C4-2B (cell line): ENCODE results near the gene ACAD10.

ENCODE experiments used
- H3K27ac ChIP-seq: fragments of 450-650 bp; 2 replicates; pipeline ENCODE4 v1.5.1; 2017
- CTCF ChIP-seq: fragments of 450-650 bp; conservative IDR thresholded peaks from 2 replicates; pipeline ENCODE4 v1.5.1; 2017; ENCODE audit warnings: mild to moderate bottlenecking
- ZFX ChIP-seq: fragments of 450-650 bp; IDR thresholded peaks from 2 replicates; pipeline ENCODE4 v1.6.1; 2017

ACAD10 gene

GRCh38 chr12:111745211-111745610 lies 59.4 kb downstream of the ACAD10 start:
- H3K27ac ChIP-seq: no peak overlapping the region
- TF ChIP-seq CTCF (no peak), ZFX (no peak)

- H3K27ac ChIP-seq: no peak overlapping the region
- TF ChIP-seq CTCF: no peak
- TF ChIP-seq ZFX: no peak
These were observed 61.5 kb downstream of the ACAD10 start for GRCh38 chr12:111747333-111747732.

- no peak overlapping the region for H3K27ac ChIP-seq
- TF ChIP-seq CTCF (no peak), ZFX (no peak)
These were observed 62.4 kb downstream of the ACAD10 start for GRCh38 chr12:111748151-111748672.

- TF ChIP-seq CTCF (no peak), ZFX (no peak)
- no peak overlapping the region for H3K27ac ChIP-seq
These were observed 63.0 kb downstream of the ACAD10 start for GRCh38 chr12:111748867-111749266.

DNA sequence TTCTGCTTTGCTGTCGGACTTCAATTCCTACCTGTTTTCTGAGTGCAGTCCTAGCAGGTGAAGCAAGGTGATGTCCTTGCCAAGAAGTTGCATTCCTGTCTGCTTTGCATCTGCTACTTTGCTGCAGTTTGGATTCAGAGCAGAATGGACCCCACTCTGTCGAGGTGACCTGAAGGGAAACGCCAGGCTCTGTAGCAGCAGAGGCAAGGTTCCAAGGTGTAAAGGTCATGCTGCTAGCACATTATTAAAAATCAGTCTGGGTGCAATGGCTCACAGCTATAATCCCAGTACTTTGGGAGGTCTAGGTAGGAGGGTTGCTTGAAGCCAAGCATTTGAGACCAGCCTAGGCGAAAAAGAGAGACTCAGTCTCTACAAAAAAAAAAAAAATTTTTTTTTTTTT lies 63.5 kb downstream of the ACAD10 start:
- no peak for TF ChIP-seq ZFX
- TF ChIP-seq CTCF: no peak
- no peak overlapping the region for H3K27ac ChIP-seq

DNA sequence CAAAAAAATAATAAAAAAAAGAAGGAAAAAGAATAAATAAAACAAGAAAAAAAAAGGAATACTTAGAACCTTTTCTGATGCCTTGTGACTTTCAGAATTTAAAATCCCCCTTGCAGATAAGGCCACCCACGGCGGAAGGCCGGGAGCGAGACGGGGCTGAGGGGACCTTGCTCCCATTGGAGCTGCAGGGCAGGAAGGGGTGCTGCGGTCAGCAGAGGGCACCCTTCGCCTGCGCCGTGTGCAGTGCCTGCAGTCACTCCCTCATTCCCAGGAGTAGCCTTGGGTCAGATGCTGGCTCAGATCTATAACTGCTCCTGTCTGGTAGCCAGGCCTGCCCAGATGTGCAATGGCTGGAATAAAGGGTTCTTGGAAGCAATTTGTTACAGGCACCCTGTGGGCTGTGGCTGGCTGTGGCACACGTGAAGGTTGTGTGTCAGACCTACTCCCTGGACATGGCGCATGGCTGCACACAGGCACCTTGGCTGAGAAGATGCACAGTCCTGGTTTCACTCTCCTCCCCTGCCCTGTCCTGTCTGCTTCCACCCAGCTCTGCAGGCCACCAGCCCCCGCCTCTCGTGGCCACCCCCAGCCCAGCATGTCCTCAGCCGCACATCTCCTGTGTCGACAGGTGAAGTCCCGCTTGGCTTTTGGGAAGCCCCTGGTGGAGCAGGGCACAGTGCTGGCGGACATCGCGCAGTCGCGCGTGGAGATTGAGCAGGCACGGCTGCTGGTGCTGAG lies 67.5 kb downstream of the ACAD10 start:
- peak; percentile 76 for TF ChIP-seq CTCF
- TF ChIP-seq ZFX: no peak
- no peak overlapping the region for H3K27ac ChIP-seq

DNA sequence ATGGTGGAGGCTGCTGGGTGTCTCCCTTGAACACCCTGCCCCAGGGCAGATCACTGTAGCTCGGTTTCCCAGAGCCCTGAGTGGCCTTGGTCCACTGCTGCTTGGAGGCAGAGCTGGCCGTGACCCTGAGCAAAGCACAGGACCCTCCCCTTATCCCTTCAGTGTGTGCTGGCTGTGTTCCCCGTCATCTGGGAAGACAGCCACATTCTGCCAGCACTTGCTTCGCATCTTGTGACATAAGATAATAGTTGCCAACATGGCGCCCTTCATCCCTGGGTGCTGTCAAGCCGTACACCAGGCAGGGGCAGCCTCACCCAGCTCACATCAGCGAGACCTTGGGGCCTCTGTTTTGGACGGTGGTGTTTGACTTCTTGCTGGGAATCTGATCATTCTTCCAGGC lies 68.8 kb downstream of the ACAD10 start:
- TF ChIP-seq CTCF (no peak), ZFX (no peak)
- H3K27ac ChIP-seq: no peak overlapping the region
